Adipose tissue (tissue), 3 donors: ENCODE results near the gene SIX5. TPM values are rescaled to one million over a fixed set of nuclear protein-coding genes. Genes with fewer than 3 reads are reported as not detected.
"Not testable (repeated sequence)": the region's sequence is repeated elsewhere in the genome, so short reads cannot be mapped to it uniquely, and the experiment has no call there.

ENCODE experiments used
- H3K27ac ChIP-seq: one replicate; pipeline ENCODE4 v1.5.1; 2013; ENCODE audit warnings: low read depth, low read length
- WGBS, 3 donors: extraction: QIAGEN DNeasy Blood & Tissue Kit; methylation state at CpG; one replicate each; pipeline ENCODE4 v1.1.7; 2013; 5-methylcytosine and 5-hydroxymethylcytosine counted together
- polyA plus RNA-seq, 3 donors: library from polyadenylated mRNA; stranded (reverse); fragments of 200-250 nt; gene quantifications; one replicate each; pipeline ENCODE4 v1.2.3, GENCODE V29; 2013
- donor health status: healthy with polysubstance abuse.
- donor health status: Bipolar disorder and iron deficiency.
- donor health status: healthy.

The SIX5 gene
- polyA plus RNA-seq: 10 to 100 TPM; 19.7 to 33.3 (median 23.3) TPM

GRCh38 chr19:45768984-45769782, at the start of gene SIX5:
SIX5 (minus strand) TSS chr19:45769252; CDS start chr19:45768844, 408 bp downstream.
- WGBS, 3 donors: 0 to 1% (median 0%) methylated on average over 62 to 70 of the region's 70 CpGs
- H3K27ac ChIP-seq: peak within 1 kb of the TSS; percentile 31

- 80 to 83% (median 83%) methylated on average over 17 to 19 of the region's 19 CpGs for WGBS, 3 donors
- no peak overlapping the region for H3K27ac ChIP-seq
Observed at GRCh38 chr19:45817725-45818301, 48.8 kb upstream of the SIX5 start.

- WGBS, 3 donors: 17 to 23% (median 22%) methylated on average over 24 of the region's 24 CpGs
- no peak overlapping the region for H3K27ac ChIP-seq
Observed at GRCh38 chr19:45817010-45817724, 48.1 kb upstream of the SIX5 start.

- H3K27ac ChIP-seq: no peak overlapping the region
- WGBS, 3 donors: 71 to 75% (median 73%) methylated on average over 14 to 18 of the region's 18 CpGs
Observed at GRCh38 chr19:45816236-45817009, 47.4 kb upstream of the SIX5 start.

- no peak overlapping the region for H3K27ac ChIP-seq
- 12 to 54% (median 16%) methylated on average over 37 to 44 of the region's 44 CpGs for WGBS, 3 donors
Observed at GRCh38 chr19:45815481-45816216, 46.6 kb upstream of the SIX5 start.

GRCh38 chr19:45814851-45815480, 45.9 kb upstream of the SIX5 start, which contains the start of gene RSPH6A:
RSPH6A (minus strand) TSS chr19:45815308; CDS start chr19:45815176, 132 bp downstream.
- H3K27ac ChIP-seq: no peak within 1 kb of the TSS
- WGBS, 3 donors: 38 to 60% (median 38%) methylated on average over 27 to 40 of the region's 40 CpGs

GRCh38 chr19:45814166-45814780, 45.2 kb upstream of the SIX5 start:
- no peak overlapping the region for H3K27ac ChIP-seq
- WGBS, 3 donors: 82 to 87% (median 87%) methylated on average over 12 of the region's 12 CpGs

GRCh38 chr19:45812297-45812696, 43.2 kb upstream of the SIX5 start:
- H3K27ac ChIP-seq: no peak overlapping the region
- 93 to 95% (median 94%) methylated on average over 6 of the region's 6 CpGs for WGBS, 3 donors

- no peak overlapping the region for H3K27ac ChIP-seq
- WGBS, 3 donors: 28 to 66% (median 35%) methylated on average over 7 of the region's 7 CpGs
Observed at GRCh38 chr19:45809643-45810159, 40.6 kb upstream of the SIX5 start.

GRCh38 chr19:45805719-45806118, 36.7 kb upstream of the SIX5 start:
- H3K27ac ChIP-seq: no peak overlapping the region

GRCh38 chr19:45804959-45805230, 35.8 kb upstream of the SIX5 start:
- WGBS, 3 donors: 87 to 90% (median 88%) methylated on average over 8 of the region's 8 CpGs

GRCh38 chr19:45804140-45804958, 35.3 kb upstream of the SIX5 start:
- no peak overlapping the region for H3K27ac ChIP-seq
- WGBS, 3 donors: 86 to 91% (median 88%) methylated on average over 55 to 57 of the region's 57 CpGs

More at GRCh38 chr19:45804959-45805230, 35.8 kb upstream of the SIX5 start:
- H3K27ac ChIP-seq: no peak overlapping the region

- no peak overlapping the region for H3K27ac ChIP-seq
- 76 to 87% (median 78%) methylated on average over 7 of the region's 7 CpGs for WGBS, 3 donors
Observed at GRCh38 chr19:45801603-45802175, 32.6 kb upstream of the SIX5 start.

GRCh38 chr19:45800070-45800553, 31.1 kb upstream of the SIX5 start:
- H3K27ac ChIP-seq: no peak overlapping the region
- 79 to 83% (median 80%) methylated on average over 8 of the region's 8 CpGs for WGBS, 3 donors

- 76 to 83% (median 79%) methylated on average over 5 of the region's 5 CpGs for WGBS, 3 donors
- not testable (repeated sequence) for H3K27ac ChIP-seq
Observed at GRCh38 chr19:45799541-45799940, 30.5 kb upstream of the SIX5 start.
